GM21528 (cell line): ENCODE data around the gene BAG5.
"Not testable (repeated sequence)": the region's sequence is repeated elsewhere in the genome, so short reads cannot be mapped to it uniquely, and the experiment has no call there.

Source experiments
- ATAC-seq: cut with Tn5 transposase; IDR thresholded peaks from one replicate; pipeline ENCODE4 v1.9.1; 2021; ENCODE audit warnings: mild to moderate bottlenecking, moderate library complexity; ENCODE audit not compliant: unreplicated experiment, low FRiP score

Gene BAG5

DNA sequence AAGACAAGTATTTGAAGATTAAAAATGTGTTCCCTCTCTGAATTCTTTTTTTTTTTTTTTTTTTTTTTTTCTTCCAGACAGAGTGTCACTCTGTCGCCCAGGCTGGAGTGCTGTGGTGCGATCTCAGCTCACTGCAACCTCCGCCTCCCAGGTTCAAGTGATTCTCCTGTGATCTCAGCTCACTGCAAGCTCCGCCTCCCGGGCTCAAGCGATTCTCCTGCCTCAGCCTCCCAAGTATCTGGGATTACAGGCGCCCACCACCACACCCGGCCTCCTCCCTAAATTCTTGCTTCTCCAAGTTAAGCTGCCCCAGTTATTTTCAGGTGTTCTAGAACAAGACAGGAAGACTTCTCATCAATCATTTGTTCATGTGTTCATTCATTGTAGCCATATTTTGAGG is 50.3 kb downstream of the BAG5 start:
- not testable (repeated sequence) for ATAC-seq

DNA sequence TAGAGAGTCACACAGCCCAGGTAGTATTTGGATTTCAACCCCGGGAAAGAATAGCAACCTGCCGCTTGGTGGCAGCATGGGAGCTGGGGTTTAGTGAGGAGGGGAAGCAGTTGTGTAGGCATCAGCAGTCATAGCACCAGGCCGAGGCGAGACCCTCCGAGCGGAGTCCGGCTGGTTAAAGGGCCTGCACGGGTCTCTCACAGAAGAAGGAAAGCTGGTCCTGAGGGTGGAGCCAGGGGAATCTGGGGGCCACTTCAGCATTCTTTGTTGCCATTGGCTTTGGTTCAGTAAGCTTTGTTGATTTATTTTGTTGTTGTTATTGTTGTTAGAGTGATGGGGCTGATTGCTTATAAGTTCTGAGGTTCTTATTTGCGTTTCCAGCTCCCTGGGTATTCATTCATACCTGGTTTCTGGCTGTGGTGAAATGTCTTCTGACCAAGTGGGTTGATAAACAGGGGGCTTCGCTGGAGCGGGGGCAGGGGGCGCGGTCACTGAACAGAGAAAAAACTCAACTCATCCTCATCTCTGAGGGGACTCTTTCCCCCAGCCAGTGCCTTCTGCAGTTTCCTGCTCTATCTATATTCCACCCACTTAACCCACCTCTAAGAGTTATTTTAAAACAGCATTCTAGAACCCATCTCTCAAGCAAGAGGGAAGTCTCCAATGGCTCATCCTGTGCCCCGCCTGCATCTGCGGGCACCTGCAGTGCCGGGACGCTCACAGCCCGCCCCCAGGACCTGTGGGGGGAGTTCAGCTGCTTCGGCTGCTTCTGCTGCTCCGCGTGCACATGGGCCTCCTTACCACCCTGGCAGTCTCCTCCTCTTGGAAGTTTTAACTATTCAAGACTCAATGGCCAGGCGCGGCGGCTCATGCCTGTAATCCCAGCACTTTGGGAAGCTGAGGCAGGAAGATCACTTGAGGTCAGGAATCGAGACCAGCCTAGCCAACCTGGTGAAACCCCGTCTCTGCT is 51.4 kb downstream of the BAG5 start:
- no peak for ATAC-seq

DNA sequence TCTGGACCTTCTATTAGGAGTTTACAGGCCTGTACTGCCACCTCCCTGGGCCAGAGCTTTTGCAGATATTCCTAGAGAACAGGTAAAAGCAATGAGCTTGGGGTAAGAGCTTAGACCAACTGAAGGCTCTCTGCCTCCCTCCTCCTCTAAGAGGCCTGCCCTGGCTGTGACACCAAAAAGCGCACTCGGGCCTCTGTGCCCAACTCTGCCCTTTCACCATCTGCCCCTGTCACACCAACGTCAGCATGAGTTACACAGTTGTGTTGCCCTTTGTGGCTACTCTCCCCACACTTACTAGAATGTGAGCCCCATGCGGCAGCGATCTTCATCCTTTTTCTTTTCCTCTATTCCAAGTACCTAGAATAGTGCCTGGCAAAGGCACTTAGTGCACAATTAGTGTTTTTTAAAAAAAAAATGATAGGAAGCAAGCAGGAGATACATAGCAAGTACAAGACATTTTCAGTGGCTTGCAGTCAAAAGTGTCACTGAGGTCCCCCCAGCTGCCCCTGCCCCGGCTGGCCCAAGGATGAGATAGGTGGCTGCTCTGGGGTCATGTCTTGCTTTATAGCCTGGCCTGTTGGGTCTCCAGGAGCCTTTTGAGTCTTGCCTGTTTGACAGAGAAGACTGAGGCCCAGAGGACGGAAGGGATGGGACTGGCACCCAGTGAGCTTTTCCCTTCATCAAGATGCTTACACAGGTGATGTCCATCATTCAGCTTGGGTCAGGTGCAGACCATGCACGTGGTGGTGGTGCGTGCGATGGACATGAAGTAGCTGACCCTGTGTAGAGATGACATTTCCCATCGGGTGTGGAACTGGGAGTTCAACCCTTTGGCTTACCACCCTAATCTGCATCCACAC is 52.4 kb downstream of the BAG5 start:
- no peak for ATAC-seq

DNA sequence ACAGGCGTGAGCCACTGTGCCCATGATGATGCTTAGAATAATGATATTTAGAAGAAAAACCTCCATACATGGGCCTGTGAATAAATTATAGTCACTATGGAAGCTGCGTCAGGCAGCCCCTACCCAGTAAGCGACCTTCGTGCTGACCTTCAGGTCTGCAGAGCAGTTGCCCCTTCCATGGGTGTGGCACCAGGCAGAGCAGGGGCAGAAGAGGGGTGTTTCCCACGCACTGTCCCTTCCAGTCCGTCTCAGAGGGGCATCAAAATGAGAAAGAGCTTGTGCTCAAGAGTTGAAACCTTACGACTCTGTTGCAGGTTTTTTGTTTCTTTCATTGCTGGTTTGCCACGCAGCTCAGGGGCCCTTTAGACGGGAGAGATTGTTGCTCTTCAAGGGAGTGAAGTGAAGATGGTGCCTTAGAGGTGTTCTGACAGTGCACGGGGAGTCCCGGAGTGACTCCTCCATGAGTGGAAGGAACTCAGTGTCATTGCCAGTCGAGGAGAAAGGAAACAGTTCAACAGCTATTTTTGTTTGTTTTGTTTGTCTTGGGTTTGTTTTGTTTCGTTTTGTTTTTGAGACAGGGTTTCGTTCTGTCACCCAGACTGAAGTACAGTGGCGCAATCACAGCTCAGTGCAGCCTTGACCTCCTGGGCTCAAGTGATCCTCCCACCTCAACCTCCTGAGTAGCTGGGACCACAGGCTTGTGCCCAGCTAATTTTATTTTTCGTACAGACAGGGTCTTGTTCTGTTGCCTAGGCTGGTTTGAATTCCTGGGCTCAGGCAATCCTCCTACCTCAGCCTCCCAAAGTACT is 53.7 kb downstream of the BAG5 start:
- ATAC-seq, result no peak

DNA sequence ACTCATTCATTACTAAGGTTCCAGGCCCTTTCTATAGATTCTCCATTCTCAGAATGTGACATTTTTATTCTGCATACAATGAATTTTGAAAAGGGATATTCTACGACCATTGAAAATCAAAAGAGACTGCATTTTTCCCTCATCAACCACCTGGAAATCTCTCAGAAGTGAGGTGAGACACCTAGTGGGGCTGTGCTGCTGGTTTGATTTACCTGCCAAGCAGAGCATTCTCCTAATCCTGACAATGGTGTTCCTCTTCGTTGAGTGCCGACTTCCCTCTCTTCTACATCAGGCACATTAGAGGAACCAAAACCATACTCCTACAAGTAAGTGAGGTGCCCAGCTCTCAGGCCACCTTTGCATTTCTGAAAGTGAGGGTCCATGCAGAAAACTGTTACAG is 54.7 kb downstream of the BAG5 start:
- no peak for ATAC-seq
